GM23248 (cell line): ENCODE results near the gene N4BP2. TPM values are rescaled to one million over a fixed set of nuclear protein-coding genes. Genes with fewer than 3 reads are reported as not detected.

ENCODE experiments used
- DNase-seq: peaks from one replicate; pipeline ENCODE4 v3.0.0-alpha.2; 2015
- H2AFZ ChIP-seq: fragments of 200-600 bp; sonication (generic); 2 replicates; pipeline ENCODE4 v1.6.1; 2016; ENCODE audit warnings: antibody characterized with exemption
- H3F3A ChIP-seq: fragments of 200-600 bp; sonication (generic); 2 replicates; pipeline ENCODE4 v1.6.1; 2016; ENCODE audit warnings: mild to moderate bottlenecking, antibody characterized with exemption, mixed run types; ENCODE audit not compliant: insufficient read depth
- H3K27ac ChIP-seq: fragments of 200-600 bp; sonication (generic); 2 replicates; pipeline ENCODE4 v1.5.1; 2016; ENCODE audit warnings: mild to moderate bottlenecking
- H3K27me3 ChIP-seq: fragments of 200-600 bp; sonication (generic); replicated peaks from 2 replicates; pipeline ENCODE4 v1.6.1; 2016; ENCODE audit warnings: mild to moderate bottlenecking; ENCODE audit not compliant: insufficient read depth
- H3K36me3 ChIP-seq: fragments of 200-600 bp; sonication (generic); 2 replicates; pipeline ENCODE4 v1.6.1; 2016; ENCODE audit warnings: low read depth, mild to moderate bottlenecking
- H3K4me1 ChIP-seq: fragments of 200-600 bp; sonication (generic); 2 replicates; pipeline ENCODE4 v1.6.1; 2016; ENCODE audit warnings: mild to moderate bottlenecking; ENCODE audit not compliant: insufficient read depth
- H3K4me2 ChIP-seq: fragments of 200-600 bp; sonication (generic); one replicate; pipeline ENCODE4 v1.6.1; 2016; ENCODE audit warnings: mild to moderate bottlenecking; ENCODE audit not compliant: unreplicated experiment
- H3K4me3 ChIP-seq: fragments of 200-600 bp; sonication (generic); 2 replicates; pipeline ENCODE4 v1.5.1; 2016; ENCODE audit warnings: mild to moderate bottlenecking
- H3K79me2 ChIP-seq: fragments of 200-600 bp; sonication (generic); 2 replicates; pipeline ENCODE4 v1.6.1; 2016; ENCODE audit warnings: mild to moderate bottlenecking; ENCODE audit not compliant: insufficient read depth
- H3K9ac ChIP-seq: fragments of 200-600 bp; sonication (generic); 2 replicates; pipeline ENCODE4 v1.6.1; 2016; ENCODE audit warnings: mild to moderate bottlenecking
- H3K9me2 ChIP-seq: fragments of 200-600 bp; sonication (generic); 2 replicates; pipeline ENCODE4 v1.6.1; 2016; ENCODE audit warnings: mixed run types, mild to moderate bottlenecking, moderate library complexity; ENCODE audit not compliant: insufficient read depth
- H3K9me3 ChIP-seq: fragments of 200-600 bp; sonication (generic); one replicate; pipeline ENCODE4 v1.6.1; 2017; ENCODE audit warnings: low read depth
- H4K20me1 ChIP-seq: fragments of 200-600 bp; sonication (generic); 2 replicates; pipeline ENCODE4 v1.6.0; 2016; ENCODE audit not compliant: insufficient read depth
- EZH2 ChIP-seq: fragments of 200-600 bp; sonication (generic); IDR thresholded peaks from 2 replicates; pipeline ENCODE4 v1.6.1; 2018; ENCODE audit warnings: antibody characterized with exemption, mild to moderate bottlenecking; ENCODE audit not compliant: insufficient read depth, poor library complexity, severe bottlenecking
- EZH2phosphoT487 ChIP-seq: fragments of 200-600 bp; sonication (generic); IDR thresholded peaks from 2 replicates; pipeline ENCODE4 v1.6.1; 2018; ENCODE audit warnings: antibody characterized with exemption, moderate library complexity, mild to moderate bottlenecking, low read depth; ENCODE audit not compliant: insufficient read depth
- WGBS, 2 experiments: methylation state at CpG; one replicate each; pipeline ENCODE4 v1.1.6; 2015 to 2017; ENCODE audit warnings: low lambda C conversion rate in 2 of 2, low coverage in 1 of 2; ENCODE audit errors: missing lambda C conversion rate in 2 of 2; 5-methylcytosine and 5-hydroxymethylcytosine counted together
- in situ Hi-C: fragments of 300-500 bp; cut with MboI; formaldehyde crosslinking; loops from 2 replicates; pipeline ENCODE4 v1.15.0; 2020
- polyA plus RNA-seq: library from polyadenylated mRNA; unstranded; fragments of >200 nt; fragmentation: Nextera tagmentation; extraction: Ambion mirVana; gene quantifications from 2 replicates; pipeline ENCODE4 v1.2.1, GENCODE V29; 2016
- small RNA-seq: library from RNA; depleted of rRNA; stranded (forward); fragments of <200 nt; gene quantifications from one replicate; pipeline ENCODE3, GENCODE V24; 2014; ENCODE audit warnings: low read depth, low replicate concordance
- total RNA-seq: library from RNA; depleted of rRNA; stranded (reverse); fragments of >200 nt; shearing (Covaris generic); gene quantifications from 2 replicates; pipeline ENCODE4 v1.2.3, GENCODE V29; 2014; rRNA removed

Gene N4BP2
- total and polyA plus RNA-seq, 2 experiments from 2014 or later, result 3.2 to 3.7 TPM

- no peak overlapping the region for H3K4me2 ChIP-seq
- in situ Hi-C loops, result no loop called here
- H3K27ac ChIP-seq, result no peak overlapping the region
- no peaks in the 10 kb centered on the region for H3K9me3 ChIP-seq
- no peaks in the 10 kb centered on the region for H3K4me1 ChIP-seq
- no peaks in the 10 kb centered on the region for H3K9me2 ChIP-seq
- H3F3A ChIP-seq, result no peaks in the 10 kb centered on the region
- H3K9ac ChIP-seq, result no peak overlapping the region
- no peaks in the 10 kb centered on the region for H4K20me1 ChIP-seq
- H3K36me3 ChIP-seq, result no peaks in the 10 kb centered on the region
- no peak overlapping the region for H2AFZ ChIP-seq
- H3K27me3 ChIP-seq, result no peaks in the 10 kb centered on the region
- no peaks in the 10 kb centered on the region for H3K79me2 ChIP-seq
- TF ChIP-seq EZH2 (no peak), EZH2phosphoT487 (no peak)
- H3K4me3 ChIP-seq, result no peak overlapping the region
- DNase-seq, result no peak
- 85 to 86% methylated on average over 9 of the region's 9 CpGs for WGBS, 2 experiments
Measured at GRCh38 chr4:40204507-40205258, 148.0 kb downstream of the N4BP2 start.

DNA sequence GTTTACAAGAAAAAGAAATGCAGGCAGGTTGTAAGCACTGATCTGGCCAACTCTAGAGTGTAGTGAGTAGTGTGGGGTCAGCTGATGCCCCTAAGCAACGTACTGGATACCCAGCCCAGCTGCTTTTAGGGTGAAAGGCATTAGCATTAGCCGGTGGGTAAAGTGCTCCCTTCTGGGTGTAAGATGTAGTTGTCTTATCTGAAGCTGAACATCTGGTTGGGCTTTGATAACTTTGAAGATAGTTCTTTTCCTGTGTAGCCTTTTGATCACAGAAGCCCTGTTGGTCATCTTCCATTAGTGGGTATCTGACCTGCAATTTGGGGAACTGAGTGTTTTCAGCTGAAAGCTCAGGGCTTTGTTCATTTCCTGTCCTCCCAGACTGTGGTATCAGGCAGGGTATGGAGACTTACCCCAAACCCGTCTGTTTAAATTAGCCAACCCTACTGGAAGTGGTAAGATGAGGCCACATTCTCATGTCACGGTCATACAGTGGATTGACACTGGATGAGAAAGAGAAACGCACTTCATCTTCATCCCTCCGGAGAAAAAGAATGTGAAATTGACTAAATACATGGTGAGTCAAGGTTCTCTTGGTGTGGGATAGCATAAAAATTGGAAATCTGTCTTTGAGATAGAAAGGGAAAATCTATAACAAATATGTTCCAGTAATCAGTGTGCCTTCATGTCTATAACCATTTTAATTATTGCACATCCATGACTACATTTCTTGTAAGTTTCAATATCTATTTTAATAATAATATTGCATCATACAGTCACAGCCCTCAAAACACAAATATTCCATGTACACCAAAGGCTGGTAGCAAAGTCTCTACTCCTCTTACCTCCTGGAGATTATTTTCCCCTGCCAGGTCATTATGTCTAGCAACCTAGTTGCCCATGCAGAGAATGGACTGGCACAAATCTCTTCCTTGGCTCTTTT, 148.9 kb downstream of the N4BP2 start:
- Histone ChIP-seq H3K9me2 (no peaks in the 10 kb centered on the region), H3K4me1 (no peaks in the 10 kb centered on the region), H3K4me2 (no peak overlapping the region), H3K27me3 (no peaks in the 10 kb centered on the region), H4K20me1 (no peaks in the 10 kb centered on the region), H3K4me3 (no peak overlapping the region), H3K27ac (no peak overlapping the region), H3K9me3 (no peaks in the 10 kb centered on the region), H3F3A (no peaks in the 10 kb centered on the region), H3K36me3 (no peaks in the 10 kb centered on the region), H3K79me2 (no peaks in the 10 kb centered on the region), H3K9ac (no peak overlapping the region), H2AFZ (no peak overlapping the region)
- WGBS, 2 experiments, result 67 to 72% methylated on average over 6 of the region's 6 CpGs
- in situ Hi-C loops, result no loop called here
- DNase-seq, result no peak
- TF ChIP-seq EZH2phosphoT487 (no peak), EZH2 (no peak)

DNA sequence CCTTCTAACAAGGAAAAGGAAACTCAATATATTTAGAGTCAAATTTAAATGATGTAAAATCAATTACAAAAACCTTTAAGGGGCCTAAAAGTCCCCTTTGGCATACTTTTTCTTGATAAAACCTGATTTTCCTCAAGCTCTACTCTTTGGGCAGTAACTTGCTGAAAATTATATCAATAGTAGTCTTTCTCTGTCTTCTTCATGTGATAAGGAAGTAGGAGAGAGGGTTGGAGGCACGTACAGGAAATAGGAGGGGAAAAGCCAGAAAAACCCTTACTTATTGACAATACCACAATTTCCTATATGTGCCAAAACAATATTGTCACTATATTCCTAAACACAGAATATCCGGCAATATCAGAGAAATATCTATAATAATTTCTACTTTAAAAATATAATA, 149.8 kb downstream of the N4BP2 start:
- H3K4me2 ChIP-seq, result no peak overlapping the region
- no peaks in the 10 kb centered on the region for H3K79me2 ChIP-seq
- no peaks in the 10 kb centered on the region for H3K4me1 ChIP-seq
- H3K27ac ChIP-seq, result no peak overlapping the region
- no peaks in the 10 kb centered on the region for H3K9me3 ChIP-seq
- no peaks in the 10 kb centered on the region for H3K27me3 ChIP-seq
- H4K20me1 ChIP-seq, result no peaks in the 10 kb centered on the region
- 92 to 94% methylated on average over 2 of the region's 2 CpGs for WGBS, 2 experiments
- DNase-seq, result no peak
- no peaks in the 10 kb centered on the region for H3K9me2 ChIP-seq
- H3F3A ChIP-seq, result no peaks in the 10 kb centered on the region
- in situ Hi-C loops, result no loop called here
- no peak for TF ChIP-seq EZH2
- no peak for TF ChIP-seq EZH2phosphoT487
- H3K4me3 ChIP-seq, result no peak overlapping the region
- no peak overlapping the region for H2AFZ ChIP-seq
- no peaks in the 10 kb centered on the region for H3K36me3 ChIP-seq
- no peak overlapping the region for H3K9ac ChIP-seq

Small RNA genes lying within 50 kb of the gene (small RNA-seq; reads per million reads assigned to genes)
- gene AC095057.1 (not detected), gene RF00432 (not detected), gene RNU6-1112P (not detected)

Other genes with a start within 250 kb of the N4BP2 start
- gene PDS5A, start 78.9 kb upstream of the N4BP2 start, total RNA-seq, result 56.5 and 57.3 TPM in 2 replicates
- 24.0 and 26.8 TPM in 2 replicates for gene PDS5A, start 78.9 kb upstream of the N4BP2 start, polyA plus RNA-seq
- not detected in 2 replicates for gene RHOH, start 140.2 kb downstream of the N4BP2 start, total RNA-seq
- 0.24 TPM in 1 of 2 replicates, not detected in the other for gene RHOH, start 140.2 kb downstream of the N4BP2 start, polyA plus RNA-seq